NCI-H774 (cell line): ENCODE data around the gene MPRIP.

Experiments
- DNase-seq: peaks from one replicate; lab custom pipeline; 2025; lab: John Stamatoyannopoulos, UW

MPRIP gene

GRCh38 chr17:17066021-17066420 lies 23.8 kb downstream of the MPRIP start:
- no peak for DNase-seq

DNA sequence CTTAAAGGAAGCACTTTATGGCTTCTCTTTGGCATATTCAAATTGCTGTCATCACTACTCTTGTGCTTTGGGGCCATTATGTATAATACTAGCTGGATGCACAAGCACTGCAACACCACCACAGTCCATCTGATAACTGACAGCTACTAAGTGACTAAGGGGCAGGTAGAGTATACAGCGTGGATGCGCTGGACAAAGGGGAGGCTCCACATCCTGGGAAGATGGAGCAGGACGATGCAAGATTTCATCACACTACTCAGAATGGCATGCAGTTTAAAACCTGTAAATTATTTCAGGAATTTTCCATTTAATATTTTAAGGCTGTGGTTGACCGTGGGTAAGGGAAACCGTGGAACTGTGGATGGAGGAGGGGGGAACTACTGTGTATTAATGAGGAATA lies 25.0 kb downstream of the MPRIP start:
- no peak for DNase-seq

DNA sequence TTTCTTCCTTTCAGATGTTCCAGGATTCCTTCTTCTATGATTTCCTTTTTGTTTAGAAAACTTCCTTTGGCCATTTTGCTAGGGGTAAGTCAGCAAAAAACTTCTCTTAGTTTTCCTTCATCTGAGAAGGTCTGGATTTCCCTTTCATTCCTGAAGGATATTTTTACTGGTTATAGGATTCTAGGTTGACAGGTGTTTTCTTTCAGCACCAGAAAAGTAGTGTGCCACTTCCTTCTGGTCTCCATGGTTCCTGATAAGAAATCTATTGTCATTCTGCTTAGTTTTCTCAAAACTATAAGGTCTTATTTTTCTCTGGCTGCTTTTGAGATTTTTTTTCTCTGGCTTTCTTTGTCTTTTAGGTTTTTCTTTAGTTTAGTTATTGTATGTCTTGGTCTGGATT lies 27.6 kb downstream of the MPRIP start:
- DNase-seq: no peak

DNA sequence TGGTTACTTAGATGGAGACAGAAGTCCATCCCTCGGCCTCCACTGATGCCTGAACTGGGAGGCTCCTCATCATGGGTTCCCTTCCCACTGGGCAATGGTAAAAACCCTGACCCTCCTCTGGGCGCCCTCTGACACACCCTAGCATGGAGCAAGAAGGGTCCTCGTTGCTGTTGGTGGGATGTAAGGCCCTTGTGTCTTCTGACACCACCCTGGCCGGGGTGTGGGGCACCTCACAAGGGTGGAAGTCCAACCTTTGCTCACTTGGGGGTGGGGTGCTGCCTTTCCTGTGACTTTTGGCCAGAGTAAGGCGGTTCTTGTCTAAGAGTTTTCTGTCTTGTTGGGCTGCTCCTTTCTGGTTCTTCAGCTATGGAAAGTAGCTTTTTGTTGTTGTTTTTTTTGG lies 28.7 kb downstream of the MPRIP start:
- DNase-seq: no peak

DNA sequence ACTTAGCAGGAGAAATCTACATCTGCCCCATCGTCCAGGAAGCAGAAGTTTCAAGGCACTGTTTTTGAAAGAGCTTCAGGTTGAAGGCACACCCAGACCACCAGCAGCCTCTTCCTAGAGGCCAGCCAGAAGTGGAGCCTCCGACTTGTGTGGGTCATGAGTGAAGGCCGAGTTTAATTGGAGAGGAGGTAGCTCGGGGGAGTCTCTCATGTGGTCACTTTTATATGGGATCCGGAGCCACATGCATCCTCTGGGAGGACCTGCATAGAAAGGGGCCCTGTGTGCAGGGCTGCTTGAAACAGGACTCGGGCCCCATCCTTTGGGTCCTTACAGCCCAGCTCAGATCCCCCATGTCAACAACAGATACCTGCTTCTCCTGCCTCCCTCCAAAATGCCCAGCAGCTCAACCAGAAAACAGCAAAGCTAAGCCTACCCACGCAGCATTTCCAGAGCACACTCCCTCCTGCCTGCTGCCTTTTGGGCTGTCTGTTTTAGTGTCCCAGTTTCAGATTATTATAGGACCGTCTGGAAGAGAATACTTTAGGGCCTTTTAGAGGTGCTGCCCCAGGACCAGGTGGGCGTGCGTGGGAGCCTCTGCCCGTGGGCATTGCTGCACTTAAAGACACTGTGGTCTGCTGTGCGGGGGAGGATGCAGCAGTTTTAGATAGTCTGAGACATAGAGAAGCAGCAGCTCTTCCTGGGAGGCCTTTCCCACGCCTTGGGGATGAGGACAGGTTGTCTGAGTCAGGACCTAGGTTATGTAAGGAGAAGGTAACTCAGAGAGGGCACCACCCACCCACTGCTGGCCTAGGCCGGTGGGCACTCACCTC lies 29.5 kb downstream of the MPRIP start:
- no peak for DNase-seq

- DNase-seq: no peak
Measured at GRCh38 chr17:17072546-17072945, 30.3 kb downstream of the MPRIP start.

- DNase-seq: no peak
Measured at GRCh38 chr17:17073030-17073564, 30.8 kb downstream of the MPRIP start.

DNA sequence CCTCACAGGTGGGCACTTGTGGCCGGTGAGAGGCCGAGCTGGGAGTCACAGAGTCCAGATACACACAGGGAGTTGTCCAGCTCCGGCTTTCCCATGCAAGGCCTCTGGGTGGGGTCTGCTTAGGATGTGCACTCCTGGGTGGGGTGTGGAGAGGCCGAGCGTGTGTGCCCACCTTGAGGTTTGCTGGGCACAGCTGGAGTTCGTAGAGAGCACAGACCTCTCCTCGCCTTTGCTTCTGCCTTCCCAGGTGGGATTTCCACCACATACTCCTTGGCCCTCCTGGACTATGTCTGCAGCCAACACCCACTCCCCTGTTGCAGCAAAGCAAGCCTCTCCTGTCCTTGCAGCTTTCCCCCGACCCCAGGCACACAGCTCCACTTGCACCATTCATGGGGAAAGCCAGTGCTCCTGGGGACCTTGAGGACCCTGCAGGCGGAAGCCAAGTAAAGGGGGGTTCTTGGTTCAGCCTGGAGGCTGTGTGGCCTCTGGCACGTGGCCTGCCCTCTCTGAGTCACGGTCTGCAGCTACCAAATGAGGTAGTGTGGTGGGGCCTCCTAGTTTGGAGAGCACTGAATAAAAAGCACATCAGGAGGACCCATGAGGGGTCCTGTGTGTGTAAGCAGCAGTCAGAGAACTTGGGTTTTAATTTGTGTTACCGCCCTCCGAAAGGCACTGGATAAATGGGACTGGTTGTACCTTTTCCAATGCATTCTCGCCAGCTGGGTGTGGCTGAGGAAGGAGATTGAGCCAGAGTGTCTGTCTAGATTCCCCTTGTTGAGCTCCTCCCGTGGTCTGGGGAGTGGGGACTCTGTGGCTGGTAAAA lies 31.5 kb downstream of the MPRIP start:
- no peak for DNase-seq

DNA sequence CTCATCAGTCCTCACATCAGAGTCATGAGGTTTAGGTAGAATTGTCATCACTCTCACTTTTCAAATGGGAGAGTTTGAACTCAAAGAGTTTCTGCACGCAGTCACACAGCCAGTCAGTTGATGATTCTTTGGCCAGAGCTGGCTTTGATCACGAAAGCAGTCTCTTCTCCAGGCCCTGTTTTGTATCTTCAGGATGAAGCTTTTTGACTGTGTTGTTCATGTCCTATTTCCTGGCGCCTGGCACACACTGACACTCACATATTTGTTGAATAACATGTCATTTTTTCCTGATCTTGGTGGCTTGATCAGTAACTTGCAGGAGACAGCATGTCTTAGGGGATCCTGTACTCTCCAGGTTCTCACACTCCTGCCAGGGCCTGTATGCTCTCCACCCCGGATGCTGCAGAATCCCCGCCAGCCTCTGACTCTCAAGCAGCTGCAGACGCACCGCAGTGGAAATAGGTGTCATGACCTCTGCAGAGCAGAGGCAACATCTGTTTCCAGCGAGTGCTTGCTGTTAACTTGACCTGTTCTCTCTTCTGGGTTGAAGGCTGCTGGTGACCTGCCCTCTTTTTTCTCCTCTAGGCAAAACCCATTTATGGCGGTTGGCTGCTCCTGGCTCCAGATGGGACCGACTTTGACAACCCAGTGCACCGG lies 33.0 kb downstream of the MPRIP start:
- no peak for DNase-seq

DNA sequence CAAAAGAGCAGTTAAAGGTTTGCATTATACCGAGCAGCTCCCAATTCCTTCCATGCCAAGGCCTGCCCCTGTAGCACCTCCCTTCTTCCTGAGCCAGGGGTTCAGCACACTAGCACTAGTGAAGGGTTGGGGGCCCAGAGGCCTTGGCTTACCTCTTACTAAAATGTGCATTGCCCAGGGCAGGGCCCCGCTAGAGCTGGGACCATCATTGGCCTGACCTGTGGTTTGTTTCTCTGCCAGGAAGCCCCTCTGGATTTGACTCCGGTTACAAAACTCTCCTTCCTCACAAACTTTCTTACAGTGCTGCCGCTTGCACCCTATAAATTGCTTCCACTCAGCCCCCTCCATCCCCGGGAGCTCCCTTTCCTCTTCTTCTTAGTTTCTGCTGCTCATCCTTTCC lies 33.8 kb downstream of the MPRIP start:
- DNase-seq: no peak

GRCh38 chr17:17077101-17077500 lies 34.8 kb downstream of the MPRIP start:
- no peak for DNase-seq

- no peak for DNase-seq
Measured at GRCh38 chr17:17077861-17078732, 35.8 kb downstream of the MPRIP start.

GRCh38 chr17:17078832-17079231 lies 36.6 kb downstream of the MPRIP start:
- DNase-seq: no peak

DNA sequence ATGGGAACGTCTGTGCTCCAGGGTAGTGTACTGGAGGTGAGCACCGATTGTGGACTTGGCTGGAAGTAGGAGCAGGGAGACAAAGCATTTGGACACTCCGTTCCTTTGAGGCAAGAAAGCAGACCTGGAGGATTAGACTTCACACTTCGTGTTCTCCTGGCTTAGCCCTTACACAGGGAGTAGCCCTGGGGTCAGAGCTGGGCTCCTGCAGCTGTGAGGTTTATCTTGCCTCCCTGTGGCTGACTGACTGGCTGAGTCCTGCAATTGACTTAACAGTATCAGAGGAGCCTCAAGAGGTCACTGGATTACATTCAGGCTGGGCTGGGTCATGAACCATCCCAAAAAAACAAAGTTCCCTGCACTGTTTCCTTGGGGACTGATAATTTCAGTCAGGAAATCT lies 37.1 kb downstream of the MPRIP start:
- DNase-seq: no peak

- no peak for DNase-seq
Measured at GRCh38 chr17:17079761-17080160, 37.5 kb downstream of the MPRIP start.

GRCh38 chr17:17080181-17080631 lies 37.9 kb downstream of the MPRIP start:
- no peak for DNase-seq

GRCh38 chr17:17080781-17081180 lies 38.5 kb downstream of the MPRIP start:
- DNase-seq: no peak

DNA sequence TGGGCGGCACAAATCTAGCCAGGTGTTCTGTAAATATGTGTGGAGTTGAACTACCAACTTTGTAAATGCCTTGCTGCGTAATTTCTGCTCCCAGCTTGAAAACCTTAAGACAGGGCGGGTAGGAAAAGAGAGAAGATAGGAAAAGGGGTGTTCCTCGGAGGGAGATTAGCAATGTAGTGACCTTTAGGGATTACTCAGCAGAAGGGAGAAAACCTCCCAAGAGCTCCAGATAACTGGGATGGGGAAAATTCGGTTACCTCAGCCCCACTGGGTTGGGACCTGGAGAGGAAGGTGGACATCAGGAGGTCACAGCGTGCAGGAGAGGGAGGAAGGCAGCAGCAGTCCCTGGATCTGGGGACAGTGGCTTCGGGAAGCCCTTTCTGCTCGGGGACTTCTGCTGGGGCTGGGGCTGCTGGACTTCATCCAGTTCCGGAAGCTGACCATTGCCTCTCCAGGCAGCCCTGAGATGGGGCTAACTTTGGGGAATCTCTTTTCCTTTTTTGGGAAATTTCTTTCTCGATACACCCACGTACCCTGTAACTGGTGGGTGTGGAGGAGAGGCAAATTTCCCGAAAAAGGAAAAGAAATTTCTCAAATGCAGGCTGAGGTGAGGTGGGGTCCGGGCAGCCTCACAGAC lies 39.2 kb downstream of the MPRIP start:
- no peak for DNase-seq

DNA sequence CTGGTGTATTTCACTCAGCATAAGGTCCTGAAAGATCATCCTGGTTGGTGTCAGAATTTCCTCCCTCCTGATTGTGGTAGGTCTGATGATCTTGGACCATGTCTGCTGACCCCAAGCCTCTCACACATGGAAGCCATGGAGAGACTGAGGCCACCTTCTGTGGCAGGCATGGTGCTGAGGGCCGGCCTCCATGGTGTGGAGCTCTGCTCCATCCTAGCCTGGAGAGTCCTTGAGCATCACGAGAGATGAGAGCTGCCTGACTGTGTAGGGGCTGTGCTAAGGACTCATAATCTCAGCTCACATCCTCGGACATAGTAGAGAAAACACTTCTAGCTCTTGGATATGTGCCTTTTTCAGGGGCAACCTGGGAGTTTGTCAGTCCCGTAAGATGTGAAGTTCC lies 40.6 kb downstream of the MPRIP start:
- no peak for DNase-seq

GRCh38 chr17:17084317-17084835 lies 42.1 kb downstream of the MPRIP start:
- no peak for DNase-seq

GRCh38 chr17:17084941-17085340 lies 42.7 kb downstream of the MPRIP start:
- no peak for DNase-seq
